BE2C (cell line): ENCODE measurements around the gene TMEM106C.

ENCODE experiments used
- DNase-seq: peaks from one replicate; pipeline ENCODE4 v3.0.0-alpha.2; 2020
- H3K27me3 ChIP-seq: fragments of 250-450 bp; sonication (Bioruptor Pico); 2 replicates; pipeline ENCODE4 v1.5.1; 2020; ENCODE audit warnings: mild to moderate bottlenecking
- H3K36me3 ChIP-seq: fragments of 250-450 bp; sonication (Bioruptor Pico); 2 replicates; pipeline ENCODE4 v1.5.1; 2020; ENCODE audit warnings: mild to moderate bottlenecking
- H3K4me1 ChIP-seq: fragments of 250-450 bp; sonication (Bioruptor Pico); 2 replicates; pipeline ENCODE4 v1.5.1; 2020
- H3K4me3 ChIP-seq: 2 replicates; pipeline ENCODE4 v1.5.1; 2011; ENCODE audit warnings: low read depth, low read length
- H3K9me3 ChIP-seq: fragments of 250-450 bp; sonication (Bioruptor Pico); 2 replicates; pipeline ENCODE4 v1.5.1; 2020
- TF ChIP-seq, protein P1 (sequence below): IDR thresholded peaks from 2 replicates; pipeline ENCODE4 v1.5.1; 2012; ENCODE audit warnings: mild to moderate bottlenecking, low read depth, low read length

Gene TMEM106C

DNA sequence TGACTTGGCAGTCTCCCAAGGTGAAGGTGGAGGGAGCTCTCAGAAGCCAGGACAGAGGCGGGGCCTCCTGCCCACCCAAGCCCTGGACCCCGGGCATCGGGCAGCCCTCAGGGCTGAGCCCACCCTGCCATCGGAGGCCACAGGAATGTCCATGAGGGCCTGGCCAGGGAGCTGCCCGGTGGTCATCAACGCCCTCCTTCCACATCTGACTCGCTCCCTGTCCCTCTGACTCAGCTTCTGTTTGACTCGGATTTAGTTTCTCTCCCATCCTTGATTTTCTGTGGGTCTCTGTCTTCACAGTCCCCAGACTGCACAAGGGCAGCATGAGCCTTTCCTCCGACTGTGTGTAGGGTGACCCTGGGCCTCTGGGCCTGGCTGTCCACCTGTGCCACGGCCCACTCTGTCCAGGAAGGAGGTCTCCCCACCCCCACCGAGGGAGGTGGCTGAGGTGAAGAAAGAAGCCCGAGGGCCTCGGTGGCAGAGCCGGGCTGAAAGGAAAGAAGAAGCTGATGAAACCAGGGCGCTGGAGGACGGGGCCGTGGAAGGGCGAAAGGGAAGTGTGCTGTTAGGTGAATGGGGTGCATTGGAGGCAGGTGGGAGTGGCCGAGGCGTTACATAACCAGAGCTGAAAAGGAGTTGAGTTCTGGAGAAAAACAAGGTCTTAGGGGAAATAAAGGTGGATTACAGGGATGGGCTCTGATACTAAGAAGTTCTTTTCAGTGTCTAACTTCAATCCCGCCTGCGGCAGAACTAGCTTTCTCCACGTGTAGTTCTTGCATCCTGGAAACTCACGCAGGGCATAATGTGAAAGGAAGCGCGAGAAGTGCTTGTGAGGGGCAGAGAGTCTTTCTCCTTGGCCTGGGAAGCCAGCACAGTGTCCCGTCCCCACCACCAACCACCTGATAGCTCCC lies 16.7 kb upstream of the TMEM106C start:
- TF ChIP-seq, protein P1, sequence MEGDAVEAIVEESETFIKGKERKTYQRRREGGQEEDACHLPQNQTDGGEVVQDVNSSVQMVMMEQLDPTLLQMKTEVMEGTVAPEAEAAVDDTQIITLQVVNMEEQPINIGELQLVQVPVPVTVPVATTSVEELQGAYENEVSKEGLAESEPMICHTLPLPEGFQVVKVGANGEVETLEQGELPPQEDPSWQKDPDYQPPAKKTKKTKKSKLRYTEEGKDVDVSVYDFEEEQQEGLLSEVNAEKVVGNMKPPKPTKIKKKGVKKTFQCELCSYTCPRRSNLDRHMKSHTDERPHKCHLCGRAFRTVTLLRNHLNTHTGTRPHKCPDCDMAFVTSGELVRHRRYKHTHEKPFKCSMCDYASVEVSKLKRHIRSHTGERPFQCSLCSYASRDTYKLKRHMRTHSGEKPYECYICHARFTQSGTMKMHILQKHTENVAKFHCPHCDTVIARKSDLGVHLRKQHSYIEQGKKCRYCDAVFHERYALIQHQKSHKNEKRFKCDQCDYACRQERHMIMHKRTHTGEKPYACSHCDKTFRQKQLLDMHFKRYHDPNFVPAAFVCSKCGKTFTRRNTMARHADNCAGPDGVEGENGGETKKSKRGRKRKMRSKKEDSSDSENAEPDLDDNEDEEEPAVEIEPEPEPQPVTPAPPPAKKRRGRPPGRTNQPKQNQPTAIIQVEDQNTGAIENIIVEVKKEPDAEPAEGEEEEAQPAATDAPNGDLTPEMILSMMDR = no peak
- Histone ChIP-seq H3K9me3 (no peaks in the 10 kb centered on the region), H3K36me3 (no peaks in the 10 kb centered on the region), H3K27me3 (no peaks in the 10 kb centered on the region), H3K4me3 (no peak overlapping the region), H3K4me1 (no peaks in the 10 kb centered on the region)
- no peak for DNase-seq

DNA sequence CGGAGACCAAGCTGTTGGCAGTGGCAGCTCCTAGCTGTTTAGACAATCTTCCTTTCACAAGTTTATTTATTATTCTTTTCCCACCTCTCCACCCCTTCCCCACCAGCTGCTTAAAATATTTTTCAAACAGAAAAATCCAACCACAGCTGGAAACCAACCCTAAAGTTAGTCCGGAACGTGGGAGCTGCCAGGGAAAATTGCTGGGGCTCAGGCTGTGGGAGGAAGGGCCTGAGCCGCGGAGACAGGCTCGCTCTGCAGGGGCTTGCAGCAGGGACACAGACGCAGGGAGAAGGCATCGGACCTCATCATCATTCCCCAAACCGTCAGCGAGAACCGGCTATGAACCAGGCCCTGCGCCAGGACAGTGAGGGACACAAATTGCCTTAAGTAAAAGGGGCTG lies 16.1 kb upstream of the TMEM106C start:
- Histone ChIP-seq H3K9me3 (no peaks in the 10 kb centered on the region), H3K4me3 (no peak overlapping the region), H3K36me3 (no peaks in the 10 kb centered on the region), H3K27me3 (no peaks in the 10 kb centered on the region), H3K4me1 (no peaks in the 10 kb centered on the region)
- DNase-seq = no peak
- TF ChIP-seq, protein P1 = no peak

DNA sequence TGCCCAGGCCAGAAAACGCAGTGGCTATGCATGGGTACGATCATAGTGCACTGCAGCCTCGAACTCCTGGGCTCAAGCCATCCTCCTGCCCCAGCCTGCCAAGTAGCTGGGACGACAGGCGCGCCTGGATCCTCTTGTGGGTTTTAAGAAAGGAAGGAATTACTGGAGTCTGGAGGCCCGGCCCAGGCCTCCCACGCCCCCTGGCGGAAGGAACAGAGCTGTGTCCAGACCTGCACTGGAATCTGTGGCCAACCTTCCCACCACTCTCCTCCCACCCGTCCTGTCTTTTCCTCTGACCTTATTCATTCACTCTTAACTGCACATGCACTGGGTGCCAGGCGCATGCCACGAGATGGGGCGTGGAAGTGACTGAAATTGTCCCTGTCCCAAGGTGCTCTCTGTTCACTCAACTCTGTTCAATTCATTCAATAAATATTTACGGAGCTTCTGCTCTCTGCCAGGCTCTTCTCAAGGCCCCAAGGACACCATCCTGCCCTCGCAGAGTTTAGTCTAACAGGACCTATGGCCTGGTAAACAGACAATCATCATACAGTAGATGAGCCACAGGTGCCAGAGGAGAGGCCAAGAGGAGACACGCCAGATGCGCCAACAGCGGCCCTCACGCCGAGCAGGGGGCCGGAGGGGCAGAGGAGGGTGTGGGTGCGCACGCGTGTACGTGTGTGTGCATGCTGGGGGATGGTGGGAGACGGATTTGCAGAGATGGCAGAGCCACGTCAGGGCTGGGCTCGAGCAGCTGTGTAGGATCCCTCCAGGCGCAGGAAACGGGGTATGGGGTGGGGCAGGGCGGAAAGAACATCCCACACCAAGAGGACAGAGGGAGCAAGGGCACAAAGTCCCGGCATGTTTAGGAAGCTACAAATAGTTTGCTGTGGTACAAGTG lies 13.7 kb upstream of the TMEM106C start:
- DNase-seq = peak; percentile 82
- TF ChIP-seq, protein P1 = peak; percentile 95
- Histone ChIP-seq H3K9me3 (no peaks in the 10 kb centered on the region), H3K36me3 (no peaks in the 10 kb centered on the region), H3K4me3 (no peak overlapping the region), H3K4me1 (no peaks in the 10 kb centered on the region), H3K27me3 (no peaks in the 10 kb centered on the region)

DNA sequence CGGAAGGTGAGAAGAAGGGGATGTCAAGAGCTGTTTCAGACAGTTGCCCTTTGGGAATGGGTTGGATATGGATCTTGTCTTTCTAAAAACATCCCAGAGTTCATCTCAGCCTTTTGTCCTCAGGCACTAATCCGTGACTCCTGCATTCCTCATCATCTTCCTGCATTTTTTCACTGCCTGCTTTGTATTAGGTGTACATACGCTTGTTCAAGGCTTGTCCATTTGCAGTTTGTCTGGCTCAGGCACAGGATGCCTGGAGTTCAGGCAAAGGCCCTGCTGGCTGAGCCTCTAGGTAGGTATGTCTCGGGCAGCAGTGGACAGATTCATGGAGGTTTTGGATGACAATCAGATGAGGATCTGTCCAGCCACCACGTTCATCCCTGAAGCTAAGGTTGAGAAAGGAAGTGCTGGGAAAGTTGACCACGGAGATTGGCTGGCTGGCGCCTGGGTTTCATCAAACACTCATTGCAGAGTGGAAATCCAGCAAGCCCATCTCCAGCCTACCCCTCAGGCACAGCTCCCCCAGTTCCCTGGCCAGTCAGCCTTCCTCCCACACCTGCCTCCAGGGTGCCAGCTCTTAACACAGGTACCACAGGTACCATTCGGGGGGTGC lies 12.4 kb upstream of the TMEM106C start:
- H3K27me3 ChIP-seq = no peaks in the 10 kb centered on the region
- H3K4me3 ChIP-seq = no peak overlapping the region
- no peaks in the 10 kb centered on the region for H3K4me1 ChIP-seq
- TF ChIP-seq, protein P1 = no peak
- no peaks in the 10 kb centered on the region for H3K9me3 ChIP-seq
- H3K36me3 ChIP-seq = no peaks in the 10 kb centered on the region
- DNase-seq = no peak

DNA sequence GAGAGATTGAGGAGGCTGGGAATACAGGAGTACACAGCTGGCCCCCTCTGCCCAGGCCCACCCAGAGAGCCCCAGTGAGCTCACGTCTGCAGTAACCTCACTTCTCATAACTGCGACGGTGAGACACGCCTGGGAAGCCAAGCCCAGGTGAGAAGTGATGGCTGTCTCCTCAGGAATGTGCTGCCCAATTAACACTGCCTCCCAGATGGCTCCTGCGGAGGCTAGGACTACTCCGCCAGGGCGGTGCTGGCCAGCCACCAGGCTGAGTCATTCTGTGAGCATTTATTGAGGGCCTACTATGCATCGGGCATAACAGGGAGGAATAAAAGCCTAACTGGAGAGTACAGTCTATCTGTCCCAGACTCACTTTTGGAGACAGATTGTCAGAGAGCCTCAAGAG lies 9.3 kb upstream of the TMEM106C start:
- no peaks in the 10 kb centered on the region for H3K4me1 ChIP-seq
- H3K36me3 ChIP-seq = no peaks in the 10 kb centered on the region
- H3K27me3 ChIP-seq = no peaks in the 10 kb centered on the region
- TF ChIP-seq, protein P1 = no peak
- H3K4me3 ChIP-seq = no peak overlapping the region
- H3K9me3 ChIP-seq = no peaks in the 10 kb centered on the region
- DNase-seq = no peak
